ENCODE measurements around the gene PCNX3.
A peak's percentile ranks its signal among the peaks of the same experiment; 100 is the strongest.

- peak in 2 of 3 donors; percentile 23 to 56 for TF ChIP-seq POLR2AphosphoS5 (IDR thresholded peaks at IDR 0.05)
- no peak for TF ChIP-seq POLR2A (IDR thresholded peaks at IDR 0.05)
- TF ChIP-seq CTCF (IDR thresholded peaks at IDR 0.05): no peak
Measured at GRCh38 chr11:65606876-65607613, 8.5 kb upstream of the PCNX3 start.
